ENCODE data around the gene CDKN2A. TPM values are rescaled to one million over a fixed set of nuclear protein-coding genes. Genes with fewer than 3 reads are reported as not detected.

The CDKN2A gene
- total and polyA plus RNA-seq, 9 of the 15 experiments (the other 6 are each of a cell fraction or from before 2014, with no cell fraction given), result not detected

DNA sequence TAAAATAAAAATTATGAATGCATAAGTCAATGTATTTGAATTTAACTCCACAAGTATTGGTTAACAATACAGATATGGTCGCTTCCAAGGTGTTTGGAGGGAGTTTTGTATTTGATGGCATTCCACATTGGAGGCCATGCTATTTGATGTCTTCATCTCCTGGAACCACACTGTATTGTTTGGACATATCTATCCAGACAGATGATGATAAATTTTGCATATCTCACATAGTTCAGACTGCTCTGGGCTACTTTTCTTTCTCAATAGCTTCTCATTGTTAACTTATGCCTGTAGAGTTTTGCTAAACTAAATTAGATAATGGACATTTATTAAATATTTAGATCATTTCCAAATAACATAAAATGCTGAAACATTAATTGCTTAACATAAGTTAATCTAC is 58.0 kb downstream of the CDKN2A start:
- POLR2A ChIA-PET, result no interaction called here
- no CpG with 5 or more reads among the region's 1 CpG for WGBS (ENCODE audit: insufficient coverage, low coverage, missing lambda C conversion rate)
- no peaks in the 10 kb centered on the region for H3K27me3 ChIP-seq (ENCODE audit: control insufficient read depth in 2 of 2, insufficient read depth in 2 of 2, low read length in 2 of 2)
- no peak overlapping the region for H3K9ac ChIP-seq (ENCODE audit: insufficient read depth in 1 of 2, low read depth in 2 of 2, low read length in 2 of 2)
- H3K4me2 ChIP-seq (ENCODE audit: insufficient read depth, low read length), result no peak overlapping the region
- no peaks in the 10 kb centered on the region for H3K9me3 ChIP-seq (replicated peaks; ENCODE audit: control insufficient read depth, insufficient read depth, low read depth, low read length)
- no peak overlapping the region for H2AFZ ChIP-seq (ENCODE audit: low read depth, low read length)
- CTCF ChIA-PET (ENCODE audit: low intra/inter-chr PET ratio), result no interaction called here
- DNase-seq (ENCODE audit: extremely low read depth in 1 of 4, low spot score in 3 of 4) (no peak), ATAC-seq (no peak), FAIRE-seq (no peak)
- intact Hi-C loops (cut with micrococcal nuclease) (no loop called here), in situ Hi-C loops (cut with MboI) (no loop called here)
- TF ChIP-seq MCM7 (IDR thresholded peaks at IDR 0.05) (no peak), LCOR (CRISPR knock-in tag; IDR thresholded peaks at IDR 0.05) (no peak), RHOXF2B (CRISPR knock-in tag; conservative IDR thresholded peaks at IDR 0.05) (no peak), KAT2B (IDR thresholded peaks at IDR 0.05; ENCODE audit: low read depth, low read length) (no peak), RFX5 (IDR thresholded peaks at IDR 0.05; ENCODE audit: low read depth, low read length) (no peak), PTTG1 (tag; IDR thresholded peaks at IDR 0.05; ENCODE audit: low read depth) (no peak), NFYB (IDR thresholded peaks at IDR 0.05; ENCODE audit: extremely low read depth, insufficient read length) (no peak), PRPF4 (IDR thresholded peaks at IDR 0.05; ENCODE audit: insufficient read depth, low read depth, low read length, poor library complexity, severe bottlenecking) (no peak)
- TF ChIP-seq, protein P1, sequence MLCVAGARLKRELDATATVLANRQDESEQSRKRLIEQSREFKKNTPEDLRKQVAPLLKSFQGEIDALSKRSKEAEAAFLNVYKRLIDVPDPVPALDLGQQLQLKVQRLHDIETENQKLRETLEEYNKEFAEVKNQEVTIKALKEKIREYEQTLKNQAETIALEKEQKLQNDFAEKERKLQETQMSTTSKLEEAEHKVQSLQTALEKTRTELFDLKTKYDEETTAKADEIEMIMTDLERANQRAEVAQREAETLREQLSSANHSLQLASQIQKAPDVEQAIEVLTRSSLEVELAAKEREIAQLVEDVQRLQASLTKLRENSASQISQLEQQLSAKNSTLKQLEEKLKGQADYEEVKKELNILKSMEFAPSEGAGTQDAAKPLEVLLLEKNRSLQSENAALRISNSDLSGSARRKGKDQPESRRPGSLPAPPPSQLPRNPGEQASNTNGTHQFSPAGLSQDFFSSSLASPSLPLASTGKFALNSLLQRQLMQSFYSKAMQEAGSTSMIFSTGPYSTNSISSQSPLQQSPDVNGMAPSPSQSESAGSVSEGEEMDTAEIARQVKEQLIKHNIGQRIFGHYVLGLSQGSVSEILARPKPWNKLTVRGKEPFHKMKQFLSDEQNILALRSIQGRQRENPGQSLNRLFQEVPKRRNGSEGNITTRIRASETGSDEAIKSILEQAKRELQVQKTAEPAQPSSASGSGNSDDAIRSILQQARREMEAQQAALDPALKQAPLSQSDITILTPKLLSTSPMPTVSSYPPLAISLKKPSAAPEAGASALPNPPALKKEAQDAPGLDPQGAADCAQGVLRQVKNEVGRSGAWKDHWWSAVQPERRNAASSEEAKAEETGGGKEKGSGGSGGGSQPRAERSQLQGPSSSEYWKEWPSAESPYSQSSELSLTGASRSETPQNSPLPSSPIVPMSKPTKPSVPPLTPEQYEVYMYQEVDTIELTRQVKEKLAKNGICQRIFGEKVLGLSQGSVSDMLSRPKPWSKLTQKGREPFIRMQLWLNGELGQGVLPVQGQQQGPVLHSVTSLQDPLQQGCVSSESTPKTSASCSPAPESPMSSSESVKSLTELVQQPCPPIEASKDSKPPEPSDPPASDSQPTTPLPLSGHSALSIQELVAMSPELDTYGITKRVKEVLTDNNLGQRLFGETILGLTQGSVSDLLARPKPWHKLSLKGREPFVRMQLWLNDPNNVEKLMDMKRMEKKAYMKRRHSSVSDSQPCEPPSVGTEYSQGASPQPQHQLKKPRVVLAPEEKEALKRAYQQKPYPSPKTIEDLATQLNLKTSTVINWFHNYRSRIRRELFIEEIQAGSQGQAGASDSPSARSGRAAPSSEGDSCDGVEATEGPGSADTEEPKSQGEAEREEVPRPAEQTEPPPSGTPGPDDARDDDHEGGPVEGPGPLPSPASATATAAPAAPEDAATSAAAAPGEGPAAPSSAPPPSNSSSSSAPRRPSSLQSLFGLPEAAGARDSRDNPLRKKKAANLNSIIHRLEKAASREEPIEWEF (CRISPR knock-in tag; IDR thresholded peaks at IDR 0.05), result no peak
- TF ChIP-seq, protein P2, sequence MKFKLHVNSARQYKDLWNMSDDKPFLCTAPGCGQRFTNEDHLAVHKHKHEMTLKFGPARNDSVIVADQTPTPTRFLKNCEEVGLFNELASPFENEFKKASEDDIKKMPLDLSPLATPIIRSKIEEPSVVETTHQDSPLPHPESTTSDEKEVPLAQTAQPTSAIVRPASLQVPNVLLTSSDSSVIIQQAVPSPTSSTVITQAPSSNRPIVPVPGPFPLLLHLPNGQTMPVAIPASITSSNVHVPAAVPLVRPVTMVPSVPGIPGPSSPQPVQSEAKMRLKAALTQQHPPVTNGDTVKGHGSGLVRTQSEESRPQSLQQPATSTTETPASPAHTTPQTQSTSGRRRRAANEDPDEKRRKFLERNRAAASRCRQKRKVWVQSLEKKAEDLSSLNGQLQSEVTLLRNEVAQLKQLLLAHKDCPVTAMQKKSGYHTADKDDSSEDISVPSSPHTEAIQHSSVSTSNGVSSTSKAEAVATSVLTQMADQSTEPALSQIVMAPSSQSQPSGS (CRISPR knock-in tag; IDR thresholded peaks at IDR 0.05), result no peak
- no peak overlapping the region for H3K4me3 ChIP-seq
- H3K9me1 ChIP-seq (ENCODE audit: control insufficient read depth, insufficient read depth, low read length), result no peaks in the 10 kb centered on the region
- H4K20me1 ChIP-seq (replicated peaks; ENCODE audit: control insufficient read depth, insufficient read depth, low read length), result no peaks in the 10 kb centered on the region
- H3K4me1 ChIP-seq (replicated peaks in 1 of 2; ENCODE audit: control insufficient read depth in 2 of 2, insufficient read depth in 2 of 2, low read length in 2 of 2), result no peaks in the 10 kb centered on the region
- no peaks in the 10 kb centered on the region for H3K36me3 ChIP-seq (ENCODE audit: control insufficient read depth, insufficient read depth, low read length)
- H3K27ac ChIP-seq (ENCODE audit: extremely low read depth, low read depth, low read length), result no peak overlapping the region
- no peaks in the 10 kb centered on the region for H3K79me2 ChIP-seq (ENCODE audit: control insufficient read depth, insufficient read depth, low read length)
- BruUV-seq (replicated peaks), result no TSS peak

Measured in K562 (cell line).